Gastroesophageal sphincter (tissue), 3 donors: Measurements from ENCODE around the gene WDR70.

ENCODE experiments used
- EP300 ChIP-seq: sonication (generic); formaldehyde crosslinking; IDR thresholded peaks from one replicate; pipeline ENCODE4 v1.6.1; 2017; ENCODE audit warnings: antibody characterized with exemption, mild to moderate bottlenecking
- POLR2AphosphoS5 ChIP-seq: sonication (generic); formaldehyde crosslinking; IDR thresholded peaks from one replicate; pipeline ENCODE4 v1.6.1; 2017; ENCODE audit warnings: antibody characterized with exemption
- TF ChIP-seq, protein P1 (sequence below), 4 experiments: fragments of 200-600 bp in 2 of 4; fragments of 450-650 bp in 2 of 4; sonication (generic) in 1 of 4; IDR thresholded peaks; one replicate each; pipeline ENCODE4 v1.5.1; 2017 to 2019; ENCODE audit warnings: antibody characterized with exemption in 4 of 4, mild to moderate bottlenecking in 2 of 4, moderate library complexity in 2 of 4

- no peak for TF ChIP-seq EP300
- TF ChIP-seq, protein P1, sequence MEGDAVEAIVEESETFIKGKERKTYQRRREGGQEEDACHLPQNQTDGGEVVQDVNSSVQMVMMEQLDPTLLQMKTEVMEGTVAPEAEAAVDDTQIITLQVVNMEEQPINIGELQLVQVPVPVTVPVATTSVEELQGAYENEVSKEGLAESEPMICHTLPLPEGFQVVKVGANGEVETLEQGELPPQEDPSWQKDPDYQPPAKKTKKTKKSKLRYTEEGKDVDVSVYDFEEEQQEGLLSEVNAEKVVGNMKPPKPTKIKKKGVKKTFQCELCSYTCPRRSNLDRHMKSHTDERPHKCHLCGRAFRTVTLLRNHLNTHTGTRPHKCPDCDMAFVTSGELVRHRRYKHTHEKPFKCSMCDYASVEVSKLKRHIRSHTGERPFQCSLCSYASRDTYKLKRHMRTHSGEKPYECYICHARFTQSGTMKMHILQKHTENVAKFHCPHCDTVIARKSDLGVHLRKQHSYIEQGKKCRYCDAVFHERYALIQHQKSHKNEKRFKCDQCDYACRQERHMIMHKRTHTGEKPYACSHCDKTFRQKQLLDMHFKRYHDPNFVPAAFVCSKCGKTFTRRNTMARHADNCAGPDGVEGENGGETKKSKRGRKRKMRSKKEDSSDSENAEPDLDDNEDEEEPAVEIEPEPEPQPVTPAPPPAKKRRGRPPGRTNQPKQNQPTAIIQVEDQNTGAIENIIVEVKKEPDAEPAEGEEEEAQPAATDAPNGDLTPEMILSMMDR (IDR thresholded peaks at IDR 0.05) = no peak
- TF ChIP-seq POLR2AphosphoS5 = no peak
Observed at GRCh38 chr5:37773809-37774208, 394.7 kb downstream of the WDR70 start.
